AG10803 (cell line): Measurements from ENCODE around the gene TNFRSF1B.

Experiments
- DNase-seq: peaks from one replicate; pipeline ENCODE4 v3.0.0; 2010; ENCODE audit warnings: low read depth
- H3K4me3 ChIP-seq: 2 replicates; pipeline ENCODE4 v1.5.1; 2011; ENCODE audit warnings: mild to moderate bottlenecking, low read length, control low read depth
- TF ChIP-seq, protein P1 (sequence below): conservative IDR thresholded peaks from 2 replicates; pipeline ENCODE4 v1.5.1; 2011; ENCODE audit warnings: mild to moderate bottlenecking, low read length, control low read depth, inconsistent platforms

Gene TNFRSF1B

DNA sequence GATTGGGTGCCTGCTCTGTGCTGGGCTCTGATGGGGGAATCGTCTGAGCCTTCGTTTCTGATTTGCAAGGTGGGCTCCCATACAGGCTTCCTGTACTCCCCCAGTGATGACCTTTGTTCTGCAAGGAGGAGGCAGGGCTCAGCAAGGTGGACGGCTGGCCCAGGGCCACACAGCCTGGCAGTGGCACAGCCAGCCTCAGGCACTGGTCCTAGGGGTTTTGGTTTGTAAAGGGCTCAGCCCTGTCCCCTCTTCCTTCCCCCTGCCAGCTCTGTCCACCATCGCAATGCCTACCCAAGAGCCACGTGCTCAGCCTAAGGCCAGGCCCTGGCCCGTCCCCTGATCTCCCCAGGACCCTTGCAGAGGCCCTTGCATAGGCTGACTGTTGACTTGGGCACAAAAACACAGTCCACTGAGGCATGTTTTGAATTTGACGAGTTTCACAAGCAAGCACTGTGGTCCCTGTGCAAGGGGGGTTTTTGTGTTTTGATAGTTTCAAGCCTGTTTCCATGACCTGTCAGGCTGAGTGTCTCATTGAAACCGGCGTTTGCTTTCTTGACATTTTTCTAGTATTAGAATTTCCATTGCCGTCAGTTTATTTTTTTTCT is 39.5 kb upstream of the TNFRSF1B start:
- TF ChIP-seq, protein P1, sequence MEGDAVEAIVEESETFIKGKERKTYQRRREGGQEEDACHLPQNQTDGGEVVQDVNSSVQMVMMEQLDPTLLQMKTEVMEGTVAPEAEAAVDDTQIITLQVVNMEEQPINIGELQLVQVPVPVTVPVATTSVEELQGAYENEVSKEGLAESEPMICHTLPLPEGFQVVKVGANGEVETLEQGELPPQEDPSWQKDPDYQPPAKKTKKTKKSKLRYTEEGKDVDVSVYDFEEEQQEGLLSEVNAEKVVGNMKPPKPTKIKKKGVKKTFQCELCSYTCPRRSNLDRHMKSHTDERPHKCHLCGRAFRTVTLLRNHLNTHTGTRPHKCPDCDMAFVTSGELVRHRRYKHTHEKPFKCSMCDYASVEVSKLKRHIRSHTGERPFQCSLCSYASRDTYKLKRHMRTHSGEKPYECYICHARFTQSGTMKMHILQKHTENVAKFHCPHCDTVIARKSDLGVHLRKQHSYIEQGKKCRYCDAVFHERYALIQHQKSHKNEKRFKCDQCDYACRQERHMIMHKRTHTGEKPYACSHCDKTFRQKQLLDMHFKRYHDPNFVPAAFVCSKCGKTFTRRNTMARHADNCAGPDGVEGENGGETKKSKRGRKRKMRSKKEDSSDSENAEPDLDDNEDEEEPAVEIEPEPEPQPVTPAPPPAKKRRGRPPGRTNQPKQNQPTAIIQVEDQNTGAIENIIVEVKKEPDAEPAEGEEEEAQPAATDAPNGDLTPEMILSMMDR, result no peak
- no peak for DNase-seq
- no peak overlapping the region for H3K4me3 ChIP-seq

DNA sequence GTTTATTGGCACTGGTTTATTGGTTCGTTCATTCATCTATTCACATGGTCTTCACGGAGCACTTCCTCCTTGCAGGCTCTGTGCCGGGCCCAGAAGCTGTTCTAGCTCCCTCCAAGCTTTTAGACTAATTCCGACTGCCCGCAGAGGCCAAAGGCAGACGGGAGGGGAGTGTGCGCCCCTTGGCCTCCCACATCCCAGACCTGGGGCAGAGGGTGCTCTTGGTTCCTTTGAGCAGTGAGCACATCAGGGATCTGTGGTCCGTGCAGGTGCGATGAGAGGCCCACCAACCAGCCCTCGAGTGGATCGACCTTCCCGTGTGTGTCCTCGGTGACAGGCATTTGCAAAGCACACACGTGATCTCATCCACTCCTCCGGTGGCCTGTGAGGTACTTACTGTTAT is 38.7 kb upstream of the TNFRSF1B start:
- no peak overlapping the region for H3K4me3 ChIP-seq
- TF ChIP-seq, protein P1, result no peak
- no peak for DNase-seq

DNA sequence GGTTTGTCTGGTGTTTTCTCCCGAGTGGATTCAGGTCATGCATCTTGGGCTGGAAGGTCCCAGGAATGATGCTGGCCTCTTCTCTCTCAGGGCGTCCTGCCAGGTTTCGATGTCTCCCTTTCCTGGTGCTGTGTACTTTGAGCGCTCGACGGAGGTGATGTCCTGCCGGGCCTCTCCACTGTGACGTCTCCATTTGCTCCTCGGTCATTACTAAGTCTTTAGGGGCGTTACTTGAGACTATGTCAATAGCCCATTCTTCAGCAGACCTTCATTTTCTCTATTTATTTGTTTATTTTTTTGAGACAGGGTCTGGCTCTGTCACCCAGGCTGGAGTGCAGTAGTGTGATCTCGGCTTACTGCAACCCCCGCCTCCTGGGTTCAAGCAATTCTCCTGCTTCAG is 37.2 kb upstream of the TNFRSF1B start:
- no peak overlapping the region for H3K4me3 ChIP-seq
- TF ChIP-seq, protein P1, result no peak
- DNase-seq, result no peak

DNA sequence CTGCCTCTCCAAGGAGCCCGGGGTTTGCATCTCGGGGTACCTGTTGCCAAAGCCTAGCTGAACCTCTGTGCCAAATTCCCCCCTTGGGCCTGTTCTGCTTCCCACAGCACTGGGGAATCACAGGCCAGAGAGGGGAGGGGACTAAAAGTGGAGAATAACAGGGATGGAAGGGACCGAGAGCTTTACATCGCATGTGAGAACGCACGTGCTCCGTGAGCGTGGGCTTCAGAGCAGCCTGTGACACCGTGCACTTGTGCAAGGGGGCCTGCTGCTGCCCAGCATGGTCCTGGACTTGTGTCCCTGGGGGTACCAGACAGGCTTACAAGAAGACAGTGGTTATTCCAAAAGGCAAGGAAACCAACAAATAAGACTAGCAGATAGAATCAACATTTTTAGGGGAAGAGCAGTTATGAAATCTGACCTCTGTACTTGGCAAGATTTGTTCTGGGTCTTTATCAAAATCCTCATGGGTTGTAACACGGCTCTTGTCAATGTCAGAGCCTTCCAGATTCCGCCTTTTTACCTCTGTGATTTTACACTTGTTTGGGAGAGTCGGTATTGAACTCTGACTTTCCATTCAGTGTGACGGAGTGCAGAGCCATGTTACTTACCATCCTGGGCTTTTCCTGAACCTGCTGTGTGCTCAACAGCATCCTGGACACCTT is 36.2 kb upstream of the TNFRSF1B start:
- H3K4me3 ChIP-seq, result no peak overlapping the region
- DNase-seq, result no peak
- TF ChIP-seq, protein P1, result no peak

DNA sequence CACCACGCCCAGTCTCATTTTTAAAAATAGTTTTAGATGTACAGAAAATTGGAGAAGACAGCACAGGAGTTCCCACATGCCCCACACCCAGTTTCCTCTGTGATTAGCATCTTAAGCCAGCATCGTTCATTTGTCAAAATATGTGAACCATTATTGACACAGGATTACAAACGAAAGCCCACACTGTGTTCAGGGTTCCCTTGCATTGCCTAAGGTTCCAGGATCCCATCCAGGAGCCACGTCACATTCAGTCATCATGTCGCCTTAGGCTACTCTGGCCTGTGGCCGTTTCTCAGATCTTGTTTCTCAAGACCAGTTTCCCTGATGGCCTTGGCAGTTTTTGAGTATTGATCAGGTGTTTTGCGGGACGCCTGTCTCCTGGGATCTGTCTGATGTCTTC is 34.7 kb upstream of the TNFRSF1B start:
- TF ChIP-seq, protein P1, result no peak
- H3K4me3 ChIP-seq, result no peak overlapping the region
- peak; percentile 84 for DNase-seq

GRCh38 chr1:12134716-12135115 is 32.1 kb upstream of the TNFRSF1B start:
- no peak overlapping the region for H3K4me3 ChIP-seq
- TF ChIP-seq, protein P1, result no peak
- no peak for DNase-seq

GRCh38 chr1:12135612-12136011 is 31.2 kb upstream of the TNFRSF1B start:
- DNase-seq, result peak; percentile 20
- H3K4me3 ChIP-seq, result no peak overlapping the region
- TF ChIP-seq, protein P1, result no peak
